Measurements from ENCODE around the gene OPTN. TPM values are rescaled to one million over a fixed set of nuclear protein-coding genes. Genes with fewer than 3 reads are reported as not detected.

The OPTN gene
- polyA plus RNA-seq, 1 donor from 2014 or later = 38.2 TPM

DNA sequence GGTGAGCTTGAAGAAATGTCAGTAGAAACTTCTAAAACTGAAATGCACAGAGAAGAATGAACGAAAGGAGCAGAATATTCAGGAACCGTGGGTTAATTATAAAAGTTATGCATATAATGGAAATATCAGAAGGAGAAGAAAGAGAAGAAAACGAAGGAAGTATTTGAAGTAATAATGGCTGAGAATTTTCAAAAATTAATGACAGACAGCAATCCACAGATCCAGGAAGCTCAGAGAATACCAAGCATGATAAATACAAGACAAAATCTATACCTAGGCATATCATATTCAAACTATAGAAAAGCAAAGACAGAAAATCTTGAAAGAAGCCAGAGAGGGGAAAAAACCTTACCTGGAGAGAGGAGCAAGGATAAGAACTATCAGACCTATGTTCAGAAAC lies 44.9 kb downstream of the OPTN start:
- Histone ChIP-seq H3K27me3 (ENCODE audit: insufficient read depth, low read depth, low read length) (no peaks in the 10 kb centered on the region), H3K79me2 (replicated peaks; ENCODE audit: insufficient read depth, low read length) (no peaks in the 10 kb centered on the region), H4K20me1 (ENCODE audit: insufficient read depth) (no peaks in the 10 kb centered on the region), H3K9me3 (ENCODE audit: low read length) (no peaks in the 10 kb centered on the region), H3K9ac (ENCODE audit: low read length) (no peak overlapping the region), H3K9me2 (ENCODE audit: insufficient read depth, low read length) (no peaks in the 10 kb centered on the region), H3K4me3 (ENCODE audit: low read length) (no peak overlapping the region), H3K4me2 (ENCODE audit: low read length) (no peak overlapping the region), H3K36me3 (ENCODE audit: insufficient read depth, low read length) (no peaks in the 10 kb centered on the region), H3K27ac (ENCODE audit: low read length) (no peak overlapping the region), H2AFZ (ENCODE audit: low read depth, low read length) (no peak overlapping the region), H3F3A (ENCODE audit: insufficient read depth, low read length, poor library complexity, severe bottlenecking) (no peaks in the 10 kb centered on the region)
- TF ChIP-seq EP300 (conservative IDR thresholded peaks at IDR 0.05; ENCODE audit: poor library complexity, severe bottlenecking) (no peak), EZH2 (IDR thresholded peaks at IDR 0.05; ENCODE audit: borderline replicate concordance, insufficient read depth, low read length, poor library complexity, severe bottlenecking) (no peak), TAF1 (IDR thresholded peaks at IDR 0.05; ENCODE audit: low read depth) (no peak), SMC3 (conservative IDR thresholded peaks at IDR 0.05; ENCODE audit: poor library complexity) (no peak), MXI1 (conservative IDR thresholded peaks at IDR 0.05; ENCODE audit: poor library complexity, severe bottlenecking) (no peak), RAD21 (conservative IDR thresholded peaks at IDR 0.05) (no peak), CTCF (IDR thresholded peaks at IDR 0.05; ENCODE audit: poor library complexity, severe bottlenecking) (no peak), POLR2AphosphoS5 (IDR thresholded peaks at IDR 0.05) (no peak), REST (IDR thresholded peaks at IDR 0.05; ENCODE audit: borderline replicate concordance) (no peak)

GRCh38 chr10:13146379-13146778 lies 46.4 kb downstream of the OPTN start:
- Histone ChIP-seq H4K20me1 (ENCODE audit: insufficient read depth) (no peaks in the 10 kb centered on the region), H2AFZ (ENCODE audit: low read depth, low read length) (no peak overlapping the region), H3K9me2 (ENCODE audit: insufficient read depth, low read length) (no peaks in the 10 kb centered on the region), H3K4me2 (ENCODE audit: low read length) (no peak overlapping the region), H3F3A (ENCODE audit: insufficient read depth, low read length, poor library complexity, severe bottlenecking) (no peaks in the 10 kb centered on the region), H3K79me2 (replicated peaks; ENCODE audit: insufficient read depth, low read length) (no peaks in the 10 kb centered on the region), H3K27me3 (ENCODE audit: insufficient read depth, low read depth, low read length) (no peaks in the 10 kb centered on the region), H3K9ac (ENCODE audit: low read length) (no peak overlapping the region), H3K9me3 (ENCODE audit: low read length) (no peaks in the 10 kb centered on the region), H3K36me3 (ENCODE audit: insufficient read depth, low read length) (no peaks in the 10 kb centered on the region), H3K4me3 (ENCODE audit: low read length) (no peak overlapping the region), H3K27ac (ENCODE audit: low read length) (no peak overlapping the region)
- TF ChIP-seq MXI1 (conservative IDR thresholded peaks at IDR 0.05; ENCODE audit: poor library complexity, severe bottlenecking) (no peak), EP300 (conservative IDR thresholded peaks at IDR 0.05; ENCODE audit: poor library complexity, severe bottlenecking) (no peak), TAF1 (IDR thresholded peaks at IDR 0.05; ENCODE audit: low read depth) (no peak), RAD21 (conservative IDR thresholded peaks at IDR 0.05) (no peak), REST (IDR thresholded peaks at IDR 0.05; ENCODE audit: borderline replicate concordance) (no peak)
